LNCaP clone FGC (cell line): Measurements from ENCODE around the gene SRGAP3.
A peak's percentile ranks its signal among the peaks of the same experiment; 100 is the strongest.

ENCODE experiments used
- DNase-seq: peaks from one replicate; pipeline ENCODE4 v3.0.0-alpha.2; 2011; ENCODE audit warnings: low read depth
- H3K4me3 ChIP-seq: 2 replicates; pipeline ENCODE4 v1.5.1; 2011; ENCODE audit warnings: mild to moderate bottlenecking, low read depth, low read length, control low read depth
- CTCF ChIP-seq: IDR thresholded peaks from 2 replicates; pipeline ENCODE4 v1.5.1; 2012; ENCODE audit warnings: mild to moderate bottlenecking; ENCODE audit not compliant: control insufficient read depth, insufficient read depth; ENCODE audit errors: extremely low read depth

The SRGAP3 gene

GRCh38 chr3:9142362-9142761, 107.1 kb downstream of the SRGAP3 start:
- no peak overlapping the region for H3K4me3 ChIP-seq
- no peak for TF ChIP-seq CTCF
- peak; percentile 93 for DNase-seq

- TF ChIP-seq CTCF = no peak
- DNase-seq = peak; percentile 15
- no peak overlapping the region for H3K4me3 ChIP-seq
Observed at GRCh38 chr3:9141928-9142289, 107.5 kb downstream of the SRGAP3 start.

- no peak overlapping the region for H3K4me3 ChIP-seq
- TF ChIP-seq CTCF = no peak
- no peak for DNase-seq
Observed at GRCh38 chr3:9139366-9139765, 110.1 kb downstream of the SRGAP3 start.

GRCh38 chr3:9137676-9138075, 111.8 kb downstream of the SRGAP3 start:
- DNase-seq = no peak
- TF ChIP-seq CTCF = no peak
- no peak overlapping the region for H3K4me3 ChIP-seq

- TF ChIP-seq CTCF = no peak
- H3K4me3 ChIP-seq = no peak overlapping the region
- DNase-seq = no peak
Observed at GRCh38 chr3:9136746-9137465, 112.5 kb downstream of the SRGAP3 start.

GRCh38 chr3:9135930-9136525, 113.4 kb downstream of the SRGAP3 start:
- no peak overlapping the region for H3K4me3 ChIP-seq
- no peak for DNase-seq

More at GRCh38 chr3:9135930-9136525, 113.4 kb downstream of the SRGAP3 start:
- no peak for TF ChIP-seq CTCF
